Cardiac muscle cell (in vitro differentiated cells and primary cell): ENCODE measurements around the gene HLA-A. TPM values are rescaled to one million over a fixed set of nuclear protein-coding genes. Genes with fewer than 3 reads are reported as not detected.

Experiments used
- DNase-seq, 2 donors: peaks; one replicate each; pipeline versions ENCODE4 v3.0.0 to v3.0.0-alpha.2; 2010 to 2017; ENCODE audit warnings: low read depth in 1 of 2, low spot score in 1 of 2
- H3K27ac ChIP-seq: fragments of 200-600 bp; sonication (generic); 2 replicates; pipeline ENCODE4 v1.5.1; 2016
- H3K27me3 ChIP-seq: fragments of 200-600 bp; sonication (generic); 2 replicates; pipeline ENCODE4 v1.6.0; 2016; ENCODE audit warnings: control low read depth
- H3K36me3 ChIP-seq: fragments of 200-600 bp; sonication (generic); 2 replicates; pipeline ENCODE4 v1.5.1; 2016; ENCODE audit warnings: control low read depth
- H3K4me1 ChIP-seq: fragments of 200-600 bp; sonication (generic); 2 replicates; pipeline ENCODE4 v1.8.1; 2017; ENCODE audit warnings: low read depth, mild to moderate bottlenecking, mixed run types
- H3K4me3 ChIP-seq: fragments of 200-600 bp; sonication (generic); 2 replicates; pipeline ENCODE4 v1.5.1; 2016; ENCODE audit warnings: mild to moderate bottlenecking
- H3K9me3 ChIP-seq: fragments of 200-600 bp; sonication (generic); 2 replicates; pipeline ENCODE4 v1.5.1; 2017; ENCODE audit warnings: low read depth, mild to moderate bottlenecking, control low read depth
- polyA plus RNA-seq: library from polyadenylated mRNA; unstranded; fragments of >200 nt; fragmentation: Nextera tagmentation; extraction: Ambion mirVana; gene quantifications from 2 replicates; pipeline ENCODE4 v1.2.1, GENCODE V29; 2016
- total RNA-seq: library from RNA; depleted of rRNA; stranded (reverse); fragments of >200 nt; gene quantifications from 2 replicates; pipeline ENCODE4 v1.2.3, GENCODE V29; 2016
- TF ChIP-seq, protein P1 (sequence below): IDR thresholded peaks from 2 replicates; pipeline ENCODE4 v1.5.1; 2012; ENCODE audit warnings: low read depth, mild to moderate bottlenecking, low read length

HLA-A gene
- total and polyA plus RNA-seq, 2 experiments from 2014 or later, result 119 to 177 TPM

- H3K27me3 ChIP-seq, result no peaks in the 10 kb centered on the region
- H3K4me3 ChIP-seq, result peak overlapping the region; percentile 3
- H3K27ac ChIP-seq, result peak overlapping the region; percentile 93
- no peak for DNase-seq
- H3K4me1 ChIP-seq, result peaks cover 26% of the 10 kb centered on the region
- TF ChIP-seq, protein P1, sequence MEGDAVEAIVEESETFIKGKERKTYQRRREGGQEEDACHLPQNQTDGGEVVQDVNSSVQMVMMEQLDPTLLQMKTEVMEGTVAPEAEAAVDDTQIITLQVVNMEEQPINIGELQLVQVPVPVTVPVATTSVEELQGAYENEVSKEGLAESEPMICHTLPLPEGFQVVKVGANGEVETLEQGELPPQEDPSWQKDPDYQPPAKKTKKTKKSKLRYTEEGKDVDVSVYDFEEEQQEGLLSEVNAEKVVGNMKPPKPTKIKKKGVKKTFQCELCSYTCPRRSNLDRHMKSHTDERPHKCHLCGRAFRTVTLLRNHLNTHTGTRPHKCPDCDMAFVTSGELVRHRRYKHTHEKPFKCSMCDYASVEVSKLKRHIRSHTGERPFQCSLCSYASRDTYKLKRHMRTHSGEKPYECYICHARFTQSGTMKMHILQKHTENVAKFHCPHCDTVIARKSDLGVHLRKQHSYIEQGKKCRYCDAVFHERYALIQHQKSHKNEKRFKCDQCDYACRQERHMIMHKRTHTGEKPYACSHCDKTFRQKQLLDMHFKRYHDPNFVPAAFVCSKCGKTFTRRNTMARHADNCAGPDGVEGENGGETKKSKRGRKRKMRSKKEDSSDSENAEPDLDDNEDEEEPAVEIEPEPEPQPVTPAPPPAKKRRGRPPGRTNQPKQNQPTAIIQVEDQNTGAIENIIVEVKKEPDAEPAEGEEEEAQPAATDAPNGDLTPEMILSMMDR, result no peak
- no peaks in the 10 kb centered on the region for H3K9me3 ChIP-seq
- no peaks in the 10 kb centered on the region for H3K36me3 ChIP-seq
These were observed 22.2 kb downstream of the HLA-A start for GRCh38 chr6:29964518-29964886.

GRCh38 chr6:29964887-29965562 lies 22.7 kb downstream of the HLA-A start:
- no peaks in the 10 kb centered on the region for H3K36me3 ChIP-seq
- TF ChIP-seq, protein P1, result no peak
- H3K4me1 ChIP-seq, result peaks cover 26% of the 10 kb centered on the region
- DNase-seq, result peak; percentile 75 to 86
- no peaks in the 10 kb centered on the region for H3K9me3 ChIP-seq
- H3K27me3 ChIP-seq, result no peaks in the 10 kb centered on the region
- H3K27ac ChIP-seq, result peak overlapping the region; percentile 93
- peak overlapping the region; percentile 3 for H3K4me3 ChIP-seq

DNA sequence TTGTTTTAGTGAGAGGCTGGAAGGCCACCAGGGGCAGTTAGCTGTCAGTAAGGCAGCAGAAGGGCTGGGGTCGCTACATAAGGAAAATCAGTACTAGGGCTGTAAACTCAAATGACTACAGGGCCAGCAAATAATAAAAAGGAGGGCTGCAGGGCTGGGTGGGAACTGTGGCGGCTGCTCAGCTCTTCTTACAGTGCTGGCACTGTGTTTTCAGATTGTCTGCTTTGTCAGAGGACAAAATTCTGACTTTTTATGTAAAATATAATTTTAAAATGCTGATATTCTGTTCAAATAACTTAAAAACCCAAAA lies 23.2 kb downstream of the HLA-A start:
- no peaks in the 10 kb centered on the region for H3K36me3 ChIP-seq
- no peaks in the 10 kb centered on the region for H3K9me3 ChIP-seq
- H3K27ac ChIP-seq, result peak overlapping the region; percentile 93
- no peaks in the 10 kb centered on the region for H3K27me3 ChIP-seq
- peaks cover 26% of the 10 kb centered on the region for H3K4me1 ChIP-seq
- peak overlapping the region; percentile 3 for H3K4me3 ChIP-seq
- no peak for DNase-seq
- TF ChIP-seq, protein P1, result no peak

GRCh38 chr6:29965873-29966601 lies 23.7 kb downstream of the HLA-A start:
- no peaks in the 10 kb centered on the region for H3K27me3 ChIP-seq
- H3K4me1 ChIP-seq, result peaks cover 26% of the 10 kb centered on the region
- peak; percentile 53 to 66 for DNase-seq
- H3K27ac ChIP-seq, result peak overlapping the region; percentile 93
- H3K36me3 ChIP-seq, result no peaks in the 10 kb centered on the region
- TF ChIP-seq, protein P1, result no peak
- no peaks in the 10 kb centered on the region for H3K9me3 ChIP-seq
- no peak overlapping the region for H3K4me3 ChIP-seq

DNA sequence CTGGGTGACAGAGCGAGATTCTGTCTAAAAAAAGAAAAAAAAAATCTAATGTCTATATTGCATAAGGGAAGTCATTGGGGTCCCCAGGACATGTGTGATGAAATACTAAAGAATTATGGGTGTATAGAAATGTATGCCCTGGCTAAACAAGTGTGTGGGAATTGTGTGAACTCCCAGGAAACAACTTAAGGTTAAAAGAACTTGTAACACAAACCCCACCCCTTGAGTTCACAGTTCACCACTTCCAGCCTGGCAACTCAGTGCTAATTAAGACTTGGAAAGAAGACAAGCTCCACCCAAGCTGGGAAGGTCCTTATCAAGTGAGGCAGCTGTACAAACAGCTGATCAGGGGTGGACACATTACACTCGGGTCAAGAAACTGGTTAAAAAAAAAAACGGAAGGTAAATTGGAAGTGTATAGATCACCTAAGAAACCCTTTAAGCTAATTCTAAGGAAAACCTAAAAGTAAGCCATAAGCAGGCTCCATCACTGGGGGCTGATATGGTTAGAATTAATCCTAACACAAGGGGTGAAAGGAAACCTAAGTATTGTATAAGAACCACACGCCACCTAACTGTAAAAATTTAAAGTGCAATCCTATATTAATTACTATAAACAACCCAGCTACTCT lies 25.2 kb downstream of the HLA-A start:
- Histone ChIP-seq H3K4me1 (peaks cover 26% of the 10 kb centered on the region), H3K36me3 (no peaks in the 10 kb centered on the region), H3K27me3 (no peaks in the 10 kb centered on the region), H3K9me3 (no peaks in the 10 kb centered on the region), H3K4me3 (no peak overlapping the region), H3K27ac (no peak overlapping the region)
- TF ChIP-seq, protein P1, result peak; percentile 41
- peak in 1 of 2 donors; percentile 29 for DNase-seq
